Lower leg skin (tissue), 4 donors: Measurements from ENCODE around the gene CENPE. TPM values are rescaled to one million over a fixed set of nuclear protein-coding genes. Genes with fewer than 3 reads are reported as not detected.

Experiments used
- DNase-seq, 2 donors: peaks; one replicate each; pipeline ENCODE4 v3.0.0-alpha.2; 2019; ENCODE audit warnings: low spot score in 2 of 2
- H3K4me3 ChIP-seq: fragments of 200-600 bp; sonication (generic); 2 replicates; pipeline ENCODE4 v1.5.1; 2017; ENCODE audit warnings: mild to moderate bottlenecking, low read depth; ENCODE audit not compliant: poor library complexity, severe bottlenecking
- POLR2A ChIP-seq, 2 donors: fragments of 450-650 bp; IDR thresholded peaks; one replicate each; pipeline ENCODE4 v1.6.1; 2016 to 2017; ENCODE audit warnings: antibody characterized with exemption in 2 of 2, mild to moderate bottlenecking in 1 of 2, moderate library complexity in 1 of 2
- WGBS, 2 donors: methylation state at CpG; one replicate each; pipeline ENCODE4 v1.1.5; 2018; 5-methylcytosine and 5-hydroxymethylcytosine counted together
- intact Hi-C: fragments of 100-400 bp; cut with DNase I; formaldehyde crosslinking; loops from one replicate; pipeline ENCODE4 v1.15.0; 2023; ENCODE audit warnings: low total_unique reads
- total RNA-seq, 4 donors: library from RNA; depleted of rRNA; stranded (reverse); fragments of >200 nt; gene quantifications; one replicate each; pipeline ENCODE4 v1.1.0, GENCODE V29; 2016
- TF ChIP-seq, protein P1 (sequence below), 3 donors: fragments of 450-650 bp; IDR thresholded peaks; one replicate each; pipeline ENCODE4 v1.5.1; 2016; ENCODE audit warnings: antibody characterized with exemption in 3 of 3, mild to moderate bottlenecking in 3 of 3, moderate library complexity in 2 of 3

Gene CENPE
- total RNA-seq, 4 donors from 2014 or later, result 0.80 to 1.7 (median 1.4) TPM

DNA sequence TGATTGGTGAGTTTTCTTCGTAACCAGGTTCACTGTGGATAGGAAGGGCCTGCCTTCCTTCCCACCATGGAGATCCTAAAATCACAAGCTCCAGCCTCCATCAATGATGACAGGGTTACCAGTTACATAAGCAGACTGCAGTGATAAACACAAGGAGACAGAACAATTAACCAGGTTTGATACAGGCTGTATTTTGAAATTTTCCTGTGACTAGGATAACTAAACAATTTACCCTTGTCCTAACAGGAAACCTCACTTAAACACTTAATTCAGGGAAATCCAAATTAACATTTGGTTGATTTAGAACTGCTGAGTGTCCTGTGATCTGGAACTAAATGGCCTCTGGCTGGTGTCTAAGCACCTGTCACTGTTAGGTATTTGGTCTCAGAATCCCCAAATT is 118.5 kb downstream of the CENPE start:
- intact Hi-C loops, result no loop called here
- 95 to 97% methylated on average over 1 of the region's 1 CpG for WGBS, 2 donors
- no peak overlapping the region for H3K4me3 ChIP-seq
- DNase-seq, result no peak
- TF ChIP-seq, protein P1, sequence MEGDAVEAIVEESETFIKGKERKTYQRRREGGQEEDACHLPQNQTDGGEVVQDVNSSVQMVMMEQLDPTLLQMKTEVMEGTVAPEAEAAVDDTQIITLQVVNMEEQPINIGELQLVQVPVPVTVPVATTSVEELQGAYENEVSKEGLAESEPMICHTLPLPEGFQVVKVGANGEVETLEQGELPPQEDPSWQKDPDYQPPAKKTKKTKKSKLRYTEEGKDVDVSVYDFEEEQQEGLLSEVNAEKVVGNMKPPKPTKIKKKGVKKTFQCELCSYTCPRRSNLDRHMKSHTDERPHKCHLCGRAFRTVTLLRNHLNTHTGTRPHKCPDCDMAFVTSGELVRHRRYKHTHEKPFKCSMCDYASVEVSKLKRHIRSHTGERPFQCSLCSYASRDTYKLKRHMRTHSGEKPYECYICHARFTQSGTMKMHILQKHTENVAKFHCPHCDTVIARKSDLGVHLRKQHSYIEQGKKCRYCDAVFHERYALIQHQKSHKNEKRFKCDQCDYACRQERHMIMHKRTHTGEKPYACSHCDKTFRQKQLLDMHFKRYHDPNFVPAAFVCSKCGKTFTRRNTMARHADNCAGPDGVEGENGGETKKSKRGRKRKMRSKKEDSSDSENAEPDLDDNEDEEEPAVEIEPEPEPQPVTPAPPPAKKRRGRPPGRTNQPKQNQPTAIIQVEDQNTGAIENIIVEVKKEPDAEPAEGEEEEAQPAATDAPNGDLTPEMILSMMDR (IDR thresholded peaks at IDR 0.05), result no peak
- TF ChIP-seq POLR2A (IDR thresholded peaks at IDR 0.05), result no peak

DNA sequence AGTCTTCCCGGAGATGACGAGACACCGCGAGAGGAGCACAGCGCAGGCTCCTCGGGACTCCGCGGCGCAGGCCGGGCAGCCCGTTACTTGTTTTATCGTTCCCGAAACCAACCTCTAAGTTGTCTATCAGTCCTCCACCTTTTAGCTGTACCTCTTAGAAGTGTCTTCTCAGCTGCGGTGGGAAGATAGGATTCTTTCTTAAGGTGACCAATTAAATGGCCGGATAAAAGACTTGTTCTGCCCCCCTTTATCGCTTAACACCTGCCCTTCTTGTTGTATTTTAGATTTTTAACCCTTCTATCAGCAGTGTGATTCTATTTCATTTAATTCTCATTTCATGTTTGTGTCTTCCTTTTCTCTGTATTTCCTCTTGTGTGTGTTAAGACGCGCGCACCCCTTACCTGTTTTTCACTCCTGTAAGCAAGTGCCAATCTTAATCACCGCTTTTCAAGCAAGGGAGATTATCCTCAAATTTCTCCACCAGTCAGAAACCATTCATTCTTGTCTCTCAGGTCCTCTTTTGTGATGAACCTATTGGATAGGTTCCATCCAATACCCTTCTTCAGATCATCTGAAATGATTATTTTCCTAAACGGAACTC is 121.3 kb downstream of the CENPE start, which contains the start of gene SLC9B2:
Gene SLC9B2, minus strand, starts transcription at position 15 of the 601 bp plus-strand sequence. CDS start 9,211 bp downstream, outside the sequence.
- no peak for TF ChIP-seq POLR2A (IDR thresholded peaks at IDR 0.05)
- TF ChIP-seq, protein P1 (IDR thresholded peaks at IDR 0.05), result no peak
- intact Hi-C loops, result no loop called here

DNA sequence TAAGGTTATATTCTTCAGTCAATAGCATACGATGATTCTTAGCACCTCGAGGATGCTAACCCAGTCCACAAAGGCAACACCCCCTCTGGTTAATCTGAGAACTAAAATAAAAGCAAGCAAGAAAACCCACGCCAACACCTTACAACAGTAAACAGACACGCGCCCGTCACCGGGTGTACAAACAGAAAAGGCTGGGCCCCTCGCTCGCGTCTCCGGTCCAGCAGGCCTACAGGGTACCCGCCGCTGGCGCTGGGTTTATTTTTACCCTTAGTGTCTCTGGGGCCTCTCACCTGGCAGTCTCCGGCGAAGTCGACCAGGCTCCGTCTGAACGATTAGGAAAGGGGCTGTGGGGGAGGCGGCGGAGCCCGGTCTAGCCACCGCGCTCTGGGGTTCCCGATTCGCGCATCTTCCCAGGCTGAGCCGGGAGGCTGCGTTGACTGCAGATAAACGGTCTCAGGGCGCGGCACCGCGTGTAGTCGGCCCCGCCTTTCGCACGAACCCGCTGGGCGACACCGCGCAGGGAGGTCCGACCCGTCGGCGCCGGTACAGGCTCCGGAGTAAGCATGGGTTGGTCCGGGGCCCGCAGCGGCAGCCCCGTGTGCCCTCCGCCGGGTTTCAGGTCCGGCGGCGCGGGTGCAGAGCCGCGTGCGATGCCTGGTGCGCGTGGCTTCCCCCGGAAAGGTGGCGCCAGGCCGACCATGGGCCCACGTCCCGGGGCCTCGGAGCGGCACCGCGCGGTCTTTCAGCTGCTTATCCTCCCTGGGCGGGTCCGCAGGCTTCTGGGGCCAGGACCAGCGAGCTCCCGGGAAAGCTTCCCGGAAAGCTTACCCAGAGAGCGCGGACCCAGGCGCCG is 122.0 kb downstream of the CENPE start:
- 0% methylated on average over 36 to 61 of the region's 82 CpGs for WGBS, 2 donors
- intact Hi-C loops, result no loop called here
- H3K4me3 ChIP-seq, result peak overlapping the region; percentile 47
- peak; percentile 39 to 92 for DNase-seq
- no peak for TF ChIP-seq POLR2A (IDR thresholded peaks at IDR 0.05)
- TF ChIP-seq, protein P1 (IDR thresholded peaks at IDR 0.05), result no peak

More for the DNA sequence above, 121.3 kb downstream of the CENPE start, which contains the start of gene SLC9B2:
- H3K4me3 ChIP-seq, result peak within 1 kb of the TSS; percentile 47
- WGBS, 2 donors, result 21% methylated on average over 21 of the region's 21 CpGs
- no peak for DNase-seq

DNA sequence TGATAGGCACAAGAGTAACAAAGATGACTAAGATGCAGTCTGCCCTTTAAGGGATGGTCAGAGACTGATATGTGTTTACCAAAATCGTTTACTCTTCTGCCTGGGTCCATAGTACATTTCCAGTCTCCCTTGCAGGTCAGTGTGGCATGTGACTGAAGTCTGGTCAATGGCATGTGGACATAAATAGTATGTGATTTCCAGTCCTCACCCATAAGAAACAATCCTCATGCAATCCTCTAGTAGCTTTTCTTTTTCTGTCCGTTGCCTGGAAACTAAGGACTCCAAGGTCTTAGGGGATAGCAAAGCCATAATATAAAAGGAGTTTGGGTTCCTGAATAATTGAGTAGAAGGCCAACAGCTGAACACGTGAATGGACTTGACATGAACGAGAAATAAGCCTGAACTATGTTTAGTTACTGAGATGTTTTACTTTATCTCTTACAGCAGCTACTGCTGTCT is 122.7 kb downstream of the CENPE start:
- 27 to 29% methylated on average over 4 of the region's 4 CpGs for WGBS, 2 donors
- H3K4me3 ChIP-seq, result peak overlapping the region; percentile 47
- no peak for DNase-seq
- intact Hi-C loops, result no loop called here
- no peak for TF ChIP-seq POLR2A (IDR thresholded peaks at IDR 0.05)
- TF ChIP-seq, protein P1 (IDR thresholded peaks at IDR 0.05), result peak in 1 of 3 donors; percentile 39

DNA sequence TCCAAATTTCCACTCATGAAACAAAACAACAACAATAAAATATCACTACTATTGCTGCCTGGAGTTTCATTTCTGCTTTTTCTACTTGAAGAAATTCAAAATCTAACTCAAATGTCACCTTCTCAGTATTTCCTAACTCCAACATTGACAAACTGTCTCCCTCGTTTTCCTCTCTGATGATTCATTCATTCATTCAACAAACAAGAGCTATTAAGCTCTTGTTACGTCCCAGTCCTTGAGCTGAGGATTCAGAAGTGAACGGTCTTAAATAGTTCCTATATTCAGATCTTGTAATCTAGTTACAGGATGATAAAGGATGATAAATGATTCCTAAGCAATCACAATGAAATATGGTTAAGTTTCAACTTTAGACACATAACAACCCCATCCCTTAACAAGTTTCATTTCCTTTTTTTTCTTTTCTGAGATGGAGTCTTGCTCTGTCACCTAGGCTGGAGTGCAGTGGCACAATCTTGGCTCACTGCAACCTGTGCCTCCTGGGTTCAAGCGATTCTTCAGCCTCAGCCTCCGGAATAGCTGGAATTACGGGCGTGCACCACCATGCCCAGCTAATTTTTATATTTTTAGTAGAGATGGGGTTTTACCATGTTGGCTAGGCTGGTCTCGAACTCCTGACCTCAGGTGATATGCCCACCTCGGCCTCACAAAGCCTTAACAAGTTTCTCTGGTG is 123.3 kb downstream of the CENPE start:
- DNase-seq, result no peak
- H3K4me3 ChIP-seq, result no peak overlapping the region
- TF ChIP-seq POLR2A (IDR thresholded peaks at IDR 0.05), result no peak
- TF ChIP-seq, protein P1 (IDR thresholded peaks at IDR 0.05), result no peak
- intact Hi-C loops, result no loop called here
- 82 to 84% methylated on average over 9 of the region's 9 CpGs for WGBS, 2 donors
